Muscle layer of duodenum (tissue), 2 donors: Measurements from ENCODE around the gene BPIFB6.

ENCODE experiments used
- H3K27ac ChIP-seq: one replicate; pipeline ENCODE4 v1.7.0; 2013; ENCODE audit warnings: mild to moderate bottlenecking, low read length
- H3K27me3 ChIP-seq: one replicate; pipeline ENCODE4 v1.7.0; 2013; ENCODE audit warnings: low read depth, mild to moderate bottlenecking, control low read depth, low read length
- H3K36me3 ChIP-seq, 2 donors: one replicate each; pipeline ENCODE4 v1.7.0; 2013; ENCODE audit warnings: low read length in 2 of 2, control low read depth in 1 of 2, mild to moderate bottlenecking in 1 of 2; ENCODE audit not compliant: insufficient read depth in 2 of 2, control insufficient read depth in 1 of 2
- H3K4me1 ChIP-seq, 2 donors: one replicate each; pipeline ENCODE4 v1.7.0; 2013; ENCODE audit warnings: low read length in 2 of 2, mild to moderate bottlenecking in 2 of 2, control low read depth in 1 of 2, moderate library complexity in 1 of 2; ENCODE audit not compliant: insufficient read depth in 2 of 2, control insufficient read depth in 1 of 2
- H3K4me3 ChIP-seq, 2 donors: one replicate each; pipeline ENCODE4 v1.7.0; 2013; ENCODE audit warnings: low read length in 2 of 2, low read depth in 1 of 2, mild to moderate bottlenecking in 1 of 2
- H3K9me3 ChIP-seq, 2 donors: one replicate each; pipeline ENCODE4 v1.7.0; 2013; ENCODE audit warnings: low read length in 2 of 2, control low read depth in 1 of 2, mild to moderate bottlenecking in 1 of 2; ENCODE audit not compliant: control insufficient read depth in 1 of 2
- donor health status: healthy.

BPIFB6 gene

DNA sequence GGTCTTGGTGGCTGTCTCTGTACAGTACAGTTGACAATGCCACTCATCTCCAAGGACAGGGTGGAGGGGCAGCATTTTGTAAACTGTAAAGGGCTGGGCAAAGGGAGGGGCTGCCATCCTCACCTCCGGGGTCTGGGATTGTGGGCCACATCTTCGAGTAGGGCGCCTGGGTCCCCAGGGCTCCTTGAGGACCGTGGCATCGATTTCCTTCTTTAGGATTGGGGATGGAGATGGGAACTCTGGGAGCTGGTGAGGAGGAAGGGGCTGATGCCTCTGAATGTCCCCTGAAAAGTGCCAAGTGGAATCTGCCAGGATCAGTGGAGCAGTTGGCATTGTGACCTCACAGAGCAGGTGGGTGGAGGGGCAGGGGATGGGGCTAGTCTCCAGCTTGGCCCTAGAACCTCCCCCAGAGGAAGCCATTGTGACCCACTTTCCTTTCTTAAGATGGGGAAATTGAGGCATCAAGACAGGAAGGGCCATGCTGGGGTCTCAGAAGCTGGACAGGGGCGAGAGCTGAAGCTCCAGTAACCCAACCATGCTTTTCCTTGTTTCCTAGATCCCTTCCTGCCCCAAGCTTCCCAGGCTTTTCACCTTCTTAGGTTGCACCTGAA, 27.2 kb upstream of the BPIFB6 start, which contains the start of gene SUN5:
SUN5 (minus strand) TSS at position 293 of the 611 bp plus-strand sequence; CDS start at position 200, 93 bp downstream.
- no peak within 1 kb of the TSS for H3K27ac ChIP-seq
- peaks cover 0 to 7% of the 10 kb centered on the region in 2 donors for H3K9me3 ChIP-seq

DNA sequence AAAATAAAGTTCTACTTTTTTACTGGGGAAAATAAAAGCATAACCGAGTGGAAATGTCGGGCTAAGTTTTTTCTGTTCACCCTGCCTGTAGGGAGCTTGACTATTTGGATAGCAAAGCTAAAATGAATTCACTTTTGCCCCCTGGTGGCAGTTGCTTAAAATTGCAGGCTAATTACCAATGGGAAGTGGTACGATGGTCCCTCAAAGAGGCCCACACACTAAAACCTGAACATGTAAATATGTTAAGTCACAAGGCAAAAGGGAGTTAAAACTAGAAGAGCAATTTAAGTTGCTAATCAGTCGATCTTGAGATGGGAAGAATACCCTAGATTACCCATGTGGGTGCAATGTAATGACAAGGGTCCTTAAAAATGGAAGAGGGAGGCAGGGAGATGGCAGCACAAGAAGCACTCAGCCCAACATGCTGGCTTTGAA, 26.3 kb upstream of the BPIFB6 start:
- H3K4me3 ChIP-seq, result no peak overlapping the region
- peaks cover 0 to 7% of the 10 kb centered on the region in 2 donors for H3K9me3 ChIP-seq
- no peaks in the 10 kb centered on the region for H3K36me3 ChIP-seq
- no peaks in the 10 kb centered on the region for H3K27me3 ChIP-seq
- H3K27ac ChIP-seq, result no peak overlapping the region
- no peaks in the 10 kb centered on the region for H3K4me1 ChIP-seq

More for the DNA sequence above, 27.2 kb upstream of the BPIFB6 start, which contains the start of gene SUN5:
- Histone ChIP-seq H3K4me3 (no peak within 1 kb of the TSS), H3K36me3 (no peaks in the 10 kb centered on the region), H3K4me1 (no peaks in the 10 kb centered on the region), H3K27me3 (no peaks in the 10 kb centered on the region)

DNA sequence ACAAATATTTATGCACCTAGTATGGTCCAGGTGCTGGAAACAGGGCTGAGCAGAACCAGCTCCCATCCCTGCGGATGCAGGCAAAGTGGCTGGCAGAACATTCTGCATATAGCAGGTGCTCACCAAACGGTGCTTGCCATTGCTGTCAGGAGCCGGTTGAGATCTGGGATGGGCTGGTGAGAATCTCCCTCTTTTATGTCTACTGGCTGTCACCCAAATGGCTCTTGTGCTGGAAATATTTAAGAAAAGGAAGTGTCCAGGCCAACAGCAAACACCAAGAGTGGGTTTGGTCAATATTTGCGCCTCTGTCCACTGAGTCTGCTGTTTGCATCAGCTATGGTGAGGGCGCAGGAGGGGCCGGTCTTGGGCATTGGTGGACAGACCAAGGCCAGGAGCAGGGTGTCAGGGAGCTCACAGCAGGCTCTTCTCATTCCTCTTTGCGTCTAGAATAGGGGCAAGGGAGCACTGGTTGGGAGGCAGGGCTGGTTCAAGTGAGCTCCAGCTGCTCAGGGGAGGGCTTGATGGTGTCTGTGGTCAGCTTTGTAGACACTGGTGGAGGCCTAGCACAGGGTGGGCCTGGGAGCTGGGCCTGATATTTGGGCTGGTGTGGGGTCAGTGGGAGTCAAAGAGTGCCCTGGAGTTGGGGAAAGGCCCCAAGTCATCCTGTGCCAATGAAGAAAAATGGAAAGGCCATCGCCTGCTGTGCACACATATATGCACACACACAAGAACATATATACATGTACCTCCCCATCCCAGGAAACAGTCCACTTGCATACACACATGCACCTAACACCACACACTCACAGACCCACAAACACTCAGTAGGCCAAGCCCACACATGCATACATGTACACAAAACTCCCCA, 25.3 kb upstream of the BPIFB6 start:
- H3K4me3 ChIP-seq, result no peak overlapping the region
- no peaks in the 10 kb centered on the region for H3K4me1 ChIP-seq

DNA sequence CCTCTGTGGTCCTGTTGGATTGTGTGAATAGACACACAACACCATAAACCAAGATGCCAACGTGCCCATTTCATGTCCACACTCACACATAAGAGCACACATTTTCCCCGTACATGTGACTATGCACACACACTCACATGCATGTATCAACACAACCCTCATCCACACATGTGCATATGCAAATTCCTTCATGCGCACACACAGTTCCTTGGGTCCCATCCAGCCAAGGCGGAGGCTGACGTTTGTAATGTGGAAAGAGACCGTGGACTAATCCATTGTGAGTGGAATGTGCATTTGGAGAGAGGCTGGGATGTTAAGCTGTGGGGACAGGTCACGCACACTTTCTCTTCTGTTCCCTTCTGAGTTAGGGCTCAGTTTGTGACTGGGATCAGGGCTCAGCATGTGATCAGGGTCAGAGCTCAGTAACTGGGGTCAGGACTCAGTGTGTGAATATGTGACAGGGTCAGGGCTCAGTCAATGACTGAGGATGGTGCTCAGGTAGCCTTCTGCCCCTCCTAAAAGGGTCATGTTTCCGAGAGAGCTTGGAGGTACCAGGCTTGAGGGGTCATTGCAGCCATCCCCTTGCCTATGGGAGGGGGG, 24.6 kb upstream of the BPIFB6 start:
- no peaks in the 10 kb centered on the region for H3K36me3 ChIP-seq
- H3K4me1 ChIP-seq, result no peaks in the 10 kb centered on the region
- peaks cover 0 to 7% of the 10 kb centered on the region in 2 donors for H3K9me3 ChIP-seq
- H3K4me3 ChIP-seq, result no peak overlapping the region
- H3K27me3 ChIP-seq, result no peaks in the 10 kb centered on the region
- H3K27ac ChIP-seq, result no peak overlapping the region

More for the DNA sequence above, 25.3 kb upstream of the BPIFB6 start:
- no peak overlapping the region for H3K27ac ChIP-seq
- H3K9me3 ChIP-seq, result peaks cover 0 to 7% of the 10 kb centered on the region in 2 donors
- no peaks in the 10 kb centered on the region for H3K36me3 ChIP-seq
- no peaks in the 10 kb centered on the region for H3K27me3 ChIP-seq

DNA sequence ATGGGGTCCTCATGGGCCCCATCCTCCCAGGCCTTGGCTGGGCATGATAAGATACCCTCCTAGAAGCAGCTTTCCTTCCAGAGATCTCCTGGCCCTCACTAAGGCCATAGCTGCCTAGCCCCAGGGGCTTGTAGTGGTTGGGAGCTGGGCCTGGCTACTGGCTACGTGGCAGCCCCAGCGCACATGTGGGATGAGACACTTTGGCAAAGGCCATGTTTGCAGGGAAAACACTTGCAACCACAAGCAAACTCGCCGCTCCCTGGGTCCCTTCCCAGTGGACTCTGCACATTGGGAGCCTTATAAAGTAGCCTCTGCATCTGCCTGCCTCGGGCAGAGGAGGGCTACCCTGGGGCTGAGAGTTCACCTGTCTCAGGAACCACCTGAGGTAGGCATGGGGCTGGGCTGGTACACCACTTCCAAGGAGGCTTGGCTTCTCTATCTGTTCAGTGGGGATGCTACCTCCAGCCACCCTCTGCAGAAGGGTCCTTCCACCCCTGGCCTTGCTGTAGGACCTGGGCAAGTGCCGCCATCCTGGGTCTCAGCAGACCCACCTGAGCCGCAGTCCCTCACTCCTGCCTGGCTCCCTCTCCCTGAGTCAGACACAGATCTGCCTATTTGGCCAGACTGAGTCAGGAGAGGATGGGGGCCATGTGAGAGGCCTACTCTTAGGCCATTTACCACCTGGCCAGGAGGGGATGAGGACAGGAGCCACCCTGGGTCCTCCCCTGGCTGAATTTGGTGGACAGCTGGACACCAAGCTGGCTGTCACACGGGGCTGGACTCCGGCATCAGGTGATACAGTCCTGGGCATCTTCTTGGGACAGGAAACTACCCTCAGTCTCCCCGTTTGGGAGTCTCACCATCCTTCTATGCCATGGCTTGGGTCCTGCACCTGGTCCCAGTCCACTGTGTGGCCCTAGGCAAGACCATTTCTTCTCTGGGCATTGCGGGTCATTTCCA, 23.8 kb upstream of the BPIFB6 start, which contains the start of gene BPIFB2:
BPIFB2 (plus strand) TSS at position 329 of the 960 bp plus-strand sequence. CDS start 871 bp downstream, outside the sequence.
- Histone ChIP-seq H3K4me3 (no peak within 1 kb of the TSS), H3K9me3 (peaks cover 0 to 7% of the 10 kb centered on the region in 2 donors), H3K36me3 (no peaks in the 10 kb centered on the region), H3K27ac (no peak within 1 kb of the TSS), H3K27me3 (no peaks in the 10 kb centered on the region), H3K4me1 (no peaks in the 10 kb centered on the region)

DNA sequence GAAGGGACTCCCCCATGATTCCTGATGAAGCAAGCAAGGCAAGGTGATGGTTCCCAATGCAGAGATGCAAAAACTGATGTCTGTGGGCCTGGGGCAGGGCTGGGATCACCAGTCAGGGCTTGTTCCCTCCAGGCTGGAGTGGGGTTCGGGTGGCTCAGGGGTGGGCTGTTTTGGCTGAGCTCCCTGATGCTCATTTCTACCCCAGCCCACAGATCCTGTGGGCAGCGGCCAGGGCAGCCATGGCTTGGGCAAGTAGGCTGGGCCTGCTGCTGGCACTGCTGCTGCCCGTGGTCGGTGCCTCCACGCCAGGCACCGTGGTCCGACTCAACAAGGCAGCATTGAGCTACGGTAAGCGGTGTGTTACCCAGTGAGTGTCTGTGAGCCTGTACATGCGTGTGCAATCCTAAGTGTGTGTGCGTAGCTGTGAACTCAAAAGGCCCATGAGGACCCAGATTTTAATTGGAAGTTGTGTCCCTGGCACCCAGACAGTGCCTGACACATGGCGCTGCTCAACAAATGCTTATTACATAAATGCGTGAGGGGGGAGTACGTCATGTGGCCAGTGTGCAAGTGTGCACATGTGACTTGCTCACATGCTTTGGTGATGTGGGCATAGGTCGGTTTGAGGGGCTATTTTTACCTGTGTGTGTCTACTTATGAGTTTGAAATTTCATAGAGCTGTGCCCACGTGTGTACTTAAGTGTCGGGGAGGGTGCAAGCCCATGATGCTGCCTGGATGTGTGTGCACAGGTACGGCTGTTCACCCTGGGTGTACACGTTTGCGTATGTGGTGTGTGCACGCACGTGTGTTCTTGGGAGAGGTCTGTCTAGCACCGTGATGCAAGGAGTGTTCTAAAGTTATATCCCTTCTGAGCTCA, 22.9 kb upstream of the BPIFB6 start:
- H3K36me3 ChIP-seq, result no peaks in the 10 kb centered on the region
- peaks cover 0 to 7% of the 10 kb centered on the region in 2 donors for H3K9me3 ChIP-seq
- H3K4me3 ChIP-seq, result no peak overlapping the region
- no peaks in the 10 kb centered on the region for H3K27me3 ChIP-seq
- H3K4me1 ChIP-seq, result no peaks in the 10 kb centered on the region
- H3K27ac ChIP-seq, result no peak overlapping the region

DNA sequence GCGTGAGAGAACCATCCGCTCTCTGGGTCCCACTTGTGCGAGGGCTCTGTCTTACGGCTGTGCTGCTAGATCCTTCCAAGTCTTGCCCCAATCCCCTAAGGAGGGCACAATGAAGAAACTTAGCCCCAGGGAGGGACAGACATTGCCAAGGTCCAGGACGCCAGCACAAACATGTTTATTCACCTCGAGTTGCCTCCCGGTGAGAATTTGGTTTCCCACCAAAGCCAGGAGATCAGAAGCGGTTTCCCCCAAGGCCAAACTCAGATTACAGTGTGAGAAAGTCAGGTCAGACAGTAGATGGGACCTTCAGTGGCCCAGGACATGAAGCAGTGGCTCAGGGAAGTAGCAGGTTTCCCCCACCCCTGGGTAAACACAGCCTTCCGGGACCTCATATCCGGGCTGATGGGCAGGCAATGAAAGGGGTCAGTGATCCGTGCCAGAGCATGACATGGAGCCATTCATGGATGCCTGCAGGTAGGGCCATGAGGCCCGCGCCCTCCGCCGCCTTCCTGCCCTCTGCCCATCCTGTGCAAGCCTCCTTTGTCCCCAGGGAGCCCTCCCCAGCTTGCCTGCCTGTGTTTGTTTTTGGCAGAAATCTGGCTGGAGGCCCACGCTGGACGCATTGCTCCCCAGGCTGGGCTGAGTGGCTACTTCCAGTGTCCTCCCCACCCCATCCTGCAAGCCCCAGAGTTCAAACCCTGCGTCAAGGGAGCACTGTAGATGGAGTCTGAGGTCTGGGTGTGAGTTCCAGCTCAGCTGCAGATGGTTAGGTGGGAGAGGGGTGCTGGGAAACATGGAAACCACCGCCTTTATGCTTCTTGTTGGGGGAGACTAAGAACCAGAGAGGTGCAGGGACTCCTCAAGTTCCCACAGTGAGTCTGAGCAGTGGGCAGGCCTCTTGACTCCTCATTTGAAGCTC, 22.0 kb upstream of the BPIFB6 start:
- Histone ChIP-seq H3K27ac (no peak overlapping the region), H3K27me3 (no peaks in the 10 kb centered on the region), H3K4me1 (no peaks in the 10 kb centered on the region), H3K4me3 (no peak overlapping the region), H3K36me3 (no peaks in the 10 kb centered on the region), H3K9me3 (peaks cover 0 to 7% of the 10 kb centered on the region in 2 donors)

DNA sequence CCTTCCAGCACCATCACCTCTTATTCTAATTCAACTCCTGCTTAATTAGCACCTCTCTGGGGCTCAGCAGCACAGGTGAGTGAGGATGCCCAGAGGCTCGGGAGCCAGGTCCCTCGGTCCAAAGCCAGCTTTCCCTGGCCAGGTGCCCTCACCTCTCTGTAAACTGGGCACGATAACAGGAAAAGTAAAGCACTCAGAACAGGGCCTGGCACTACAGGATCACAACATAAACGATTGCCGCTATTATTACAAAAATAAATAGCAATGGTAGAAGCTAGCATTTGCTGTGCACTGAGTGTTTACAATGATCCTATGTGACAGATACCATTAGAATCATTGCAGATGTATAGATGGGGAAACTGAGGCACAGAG, 21.3 kb upstream of the BPIFB6 start:
- Histone ChIP-seq H3K9me3 (peaks cover 0 to 7% of the 10 kb centered on the region in 2 donors), H3K4me1 (no peaks in the 10 kb centered on the region), H3K36me3 (no peaks in the 10 kb centered on the region), H3K27me3 (no peaks in the 10 kb centered on the region), H3K27ac (no peak overlapping the region), H3K4me3 (no peak overlapping the region)

DNA sequence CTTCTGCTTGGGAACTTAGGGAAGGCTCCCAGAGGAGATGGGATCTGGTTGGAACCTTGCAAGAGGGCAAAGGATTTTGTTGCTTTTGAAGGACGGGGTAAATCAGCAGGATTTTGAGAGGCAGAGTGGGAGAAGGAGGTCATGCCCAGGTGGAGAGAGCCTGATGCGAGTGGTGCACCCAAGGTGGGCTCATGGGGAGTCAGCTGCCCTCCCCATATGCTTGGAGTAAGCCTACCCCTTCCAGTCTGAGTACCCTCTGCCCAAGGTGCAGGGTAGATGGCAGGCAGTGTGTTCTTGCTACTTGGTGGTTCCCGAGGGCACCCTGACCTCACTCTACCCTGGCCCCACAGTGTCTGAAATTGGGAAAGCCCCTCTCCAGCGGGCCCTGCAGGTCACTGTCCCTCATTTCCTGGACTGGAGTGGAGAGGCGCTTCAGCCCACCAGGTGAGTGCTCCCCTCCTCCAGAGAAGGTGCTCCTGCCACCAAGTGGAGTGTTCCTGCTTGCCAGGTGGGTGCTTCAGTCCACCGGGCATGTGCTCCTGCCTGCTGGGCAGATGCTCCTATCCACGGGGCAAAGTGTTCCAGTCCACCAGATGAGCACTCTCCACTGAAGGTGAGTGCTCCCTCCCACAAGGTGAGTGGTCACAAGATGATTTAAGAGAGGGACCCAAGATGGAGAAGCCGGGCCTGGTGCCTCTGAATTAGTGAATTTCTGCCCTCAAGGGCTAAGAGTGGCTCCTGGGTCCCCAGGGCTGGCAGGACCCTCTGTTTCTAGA, 20.6 kb upstream of the BPIFB6 start:
- H3K4me3 ChIP-seq, result no peak overlapping the region
- H3K4me1 ChIP-seq, result no peaks in the 10 kb centered on the region
- peaks cover 0 to 4% of the 10 kb centered on the region in 2 donors for H3K9me3 ChIP-seq
- H3K27ac ChIP-seq, result no peak overlapping the region
- no peaks in the 10 kb centered on the region for H3K36me3 ChIP-seq
- H3K27me3 ChIP-seq, result no peaks in the 10 kb centered on the region
